Upper lobe of left lung (tissue), 6 donors: ENCODE results near the gene CTU2. TPM values are rescaled to one million over a fixed set of nuclear protein-coding genes. Genes with fewer than 3 reads are reported as not detected.

Experiments
- ATAC-seq, 2 donors: fragments of 200-7000 bp; cut with Tn5 transposase; one replicate each; pipeline ENCODE4 v1.9.1; 2022; ENCODE audit warnings: mild to moderate bottlenecking in 2 of 2, moderate library complexity in 2 of 2; ENCODE audit not compliant: low FRiP score in 2 of 2
- DNase-seq, 2 donors: peaks; one replicate each; pipeline ENCODE4 v3.0.0-alpha.2; 2019 to 2020
- H3K27ac ChIP-seq, 4 donors: fragments of 200-600 bp; sonication (generic); one replicate each; pipeline ENCODE4 v1.5.1; 2016 to 2019
- H3K27me3 ChIP-seq, 4 donors: fragments of 200-600 bp; sonication (generic); one replicate each; pipeline ENCODE4 v1.5.1; 2017 to 2019
- H3K36me3 ChIP-seq, 4 donors: fragments of 200-600 bp; sonication (generic); one replicate each; pipeline ENCODE4 v1.5.1; 2016 to 2019
- H3K4me1 ChIP-seq, 4 donors: fragments of 200-600 bp; sonication (generic); one replicate each; pipeline ENCODE4 v1.5.1; 2018 to 2019
- H3K4me3 ChIP-seq, 4 donors: fragments of 200-600 bp; sonication (generic); one replicate each; pipeline ENCODE4 v1.5.1; 2017 to 2019; ENCODE audit warnings: mild to moderate bottlenecking in 2 of 4, moderate library complexity in 1 of 4
- H3K9me3 ChIP-seq, 4 donors: fragments of 200-600 bp; sonication (generic); one replicate each; pipeline ENCODE4 v1.5.1; 2018 to 2019
- CTCF ChIP-seq, 6 experiments: fragments of 450-650 bp in 4 of 6; fragments of 200-600 bp in 2 of 6; sonication (generic) in 2 of 6; IDR thresholded peaks; one replicate each; pipeline ENCODE4 v1.5.1; 2016 to 2019; ENCODE audit warnings: antibody characterized with exemption in 6 of 6
- EP300 ChIP-seq, 4 donors: sonication (generic); formaldehyde crosslinking; IDR thresholded peaks; one replicate each; pipeline ENCODE4 v1.5.1; 2017; ENCODE audit warnings: antibody characterized with exemption in 4 of 4, control low read depth in 2 of 4
- POLR2A ChIP-seq, 4 donors: fragments of 450-650 bp; IDR thresholded peaks; one replicate each; pipeline ENCODE4 v1.5.1; 2016 to 2017; ENCODE audit warnings: antibody characterized with exemption in 4 of 4, mild to moderate bottlenecking in 2 of 4
- POLR2AphosphoS5 ChIP-seq, 2 donors: sonication (generic); formaldehyde crosslinking; IDR thresholded peaks; one replicate each; pipeline ENCODE4 v1.5.1; 2017; ENCODE audit warnings: antibody characterized with exemption in 2 of 2
- WGBS, 2 donors: methylation state at CpG; one replicate each; pipeline ENCODE4 v1.1.5; 2017 to 2018; 5-methylcytosine and 5-hydroxymethylcytosine counted together
- total RNA-seq, 6 donors: library from RNA; depleted of rRNA in 4 of 6; stranded (reverse); fragments of >200 nt in 4 of 6; gene quantifications; one replicate each; pipeline versions ENCODE4 v1.1.0 to v1.2.1, GENCODE V29; 2016 to 2021
- donor health status: DM: no; HTN: no; CAD: no; lungs with moderate emphysema.
- donor health status: DM: no; HTN: yes; CAD: no; lungs with severe emphysema.

CTU2 gene
- total RNA-seq, 6 donors from 2014 or later, result 9.4 to 31.4 (median 20.6) TPM

- peak in 1 of 2 donors; percentile 65 for DNase-seq
Observed at GRCh38 chr16:88713568-88714419, 7.5 kb downstream of the CTU2 start.

GRCh38 chr16:88714420-88715302, 8.4 kb downstream of the CTU2 start:
- DNase-seq (peak in 1 of 2 donors; percentile 78), ATAC-seq (no peak)
- Histone ChIP-seq H3K4me1 (no peaks in the 10 kb centered on the region), H3K36me3 (peaks cover 27 to 73% (median 67%) of the 10 kb centered on the region in 4 donors), H3K27ac (no peak overlapping the region), H3K27me3 (no peaks in the 10 kb centered on the region), H3K9me3 (no peaks in the 10 kb centered on the region), H3K4me3 (no peak overlapping the region)
- 89 to 90% methylated on average over 15 to 40 of the region's 42 CpGs for WGBS, 2 donors
- no peak for TF ChIP-seq EP300 (IDR thresholded peaks at IDR 0.05)
- TF ChIP-seq POLR2A (IDR thresholded peaks at IDR 0.05), result no peak
- no peak for TF ChIP-seq POLR2AphosphoS5 (IDR thresholded peaks at IDR 0.05)
- TF ChIP-seq CTCF (IDR thresholded peaks at IDR 0.05), result no peak

More at GRCh38 chr16:88713568-88714419, 7.5 kb downstream of the CTU2 start:
- no peak overlapping the region for H3K4me3 ChIP-seq
- peak in 1 of 2 donors; percentile 7 for ATAC-seq
- H3K27me3 ChIP-seq, result no peaks in the 10 kb centered on the region
- WGBS, 2 donors, result 80 to 89% methylated on average over 13 to 25 of the region's 30 CpGs
- no peaks in the 10 kb centered on the region for H3K9me3 ChIP-seq
- TF ChIP-seq EP300 (IDR thresholded peaks at IDR 0.05) (no peak), POLR2A (IDR thresholded peaks at IDR 0.05) (no peak), POLR2AphosphoS5 (IDR thresholded peaks at IDR 0.05) (no peak), CTCF (IDR thresholded peaks at IDR 0.05) (no peak)
- H3K27ac ChIP-seq, result no peak overlapping the region
- peaks cover 26 to 65% (median 59%) of the 10 kb centered on the region in 4 donors for H3K36me3 ChIP-seq
- H3K4me1 ChIP-seq, result no peaks in the 10 kb centered on the region

- no peak for ATAC-seq
- H3K36me3 ChIP-seq, result peaks cover 27 to 75% (median 73%) of the 10 kb centered on the region in 4 donors
- H3K9me3 ChIP-seq, result no peaks in the 10 kb centered on the region
- no peak overlapping the region for H3K27ac ChIP-seq
- peak in 1 of 2 donors; percentile 76 for DNase-seq
- TF ChIP-seq CTCF (IDR thresholded peaks at IDR 0.05) (no peak), EP300 (IDR thresholded peaks at IDR 0.05) (no peak), POLR2AphosphoS5 (IDR thresholded peaks at IDR 0.05) (no peak), POLR2A (IDR thresholded peaks at IDR 0.05) (no peak)
- no peak overlapping the region for H3K4me3 ChIP-seq
- H3K4me1 ChIP-seq, result no peaks in the 10 kb centered on the region
- 92 to 94% methylated on average over 6 to 56 of the region's 57 CpGs for WGBS, 2 donors
- H3K27me3 ChIP-seq, result no peaks in the 10 kb centered on the region
Observed at GRCh38 chr16:88715312-88716190, 9.2 kb downstream of the CTU2 start.

GRCh38 chr16:88716201-88716600, 9.9 kb downstream of the CTU2 start:
- Histone ChIP-seq H3K4me3 (no peak overlapping the region), H3K27me3 (no peaks in the 10 kb centered on the region), H3K4me1 (no peaks in the 10 kb centered on the region), H3K9me3 (no peaks in the 10 kb centered on the region), H3K27ac (no peak overlapping the region), H3K36me3 (peaks cover 31 to 81% (median 79%) of the 10 kb centered on the region in 4 donors)
- no peak for TF ChIP-seq EP300 (IDR thresholded peaks at IDR 0.05)
- TF ChIP-seq POLR2A (IDR thresholded peaks at IDR 0.05), result no peak
- no peak for TF ChIP-seq POLR2AphosphoS5 (IDR thresholded peaks at IDR 0.05)
- TF ChIP-seq CTCF (IDR thresholded peaks at IDR 0.05), result no peak
- DNase-seq, result peak in 1 of 2 donors; percentile 75
- WGBS, 2 donors, result 92 to 98% methylated on average over 2 to 6 of the region's 15 CpGs
- ATAC-seq, result peak in 1 of 2 donors; percentile 3
